ENCODE data around the gene TMEM60. TPM values are rescaled to one million over a fixed set of nuclear protein-coding genes. Genes with fewer than 3 reads are reported as not detected.

Gene TMEM60
- total RNA-seq, 4 donors from 2014 or later, result 7.8 to 17.4 (median 11.7) TPM

GRCh38 chr7:77831481-77831880 lies 33.2 kb upstream of the TMEM60 start:
- WGBS, 2 donors, result 93 to 97% methylated on average over 7 of the region's 7 CpGs
- DNase-seq (ENCODE audit: low spot score in 2 of 2), result no peak
- H3K4me1 ChIP-seq, result no peaks in the 10 kb centered on the region
- TF ChIP-seq EP300 (IDR thresholded peaks at IDR 0.05) (no peak), POLR2A (IDR thresholded peaks at IDR 0.05) (no peak), CTCF (IDR thresholded peaks at IDR 0.05) (no peak)
- H3K27ac ChIP-seq, result no peak overlapping the region
- peaks cover 0 to 3% (median 1%) of the 10 kb centered on the region in 4 donors for H3K9me3 ChIP-seq
- no peak overlapping the region for H3K4me3 ChIP-seq
- H3K27me3 ChIP-seq, result no peaks in the 10 kb centered on the region
- H3K36me3 ChIP-seq, result peaks cover 0 to 3% (median 0%) of the 10 kb centered on the region in 3 donors

- Histone ChIP-seq H3K4me1 (no peaks in the 10 kb centered on the region), H3K4me3 (no peak overlapping the region), H3K27ac (no peak overlapping the region), H3K9me3 (peaks cover 0 to 9% (median 1%) of the 10 kb centered on the region in 4 donors), H3K36me3 (peaks cover 0 to 3% (median 0%) of the 10 kb centered on the region in 3 donors), H3K27me3 (no peaks in the 10 kb centered on the region)
- TF ChIP-seq CTCF (IDR thresholded peaks at IDR 0.05) (no peak), EP300 (IDR thresholded peaks at IDR 0.05) (no peak), POLR2A (IDR thresholded peaks at IDR 0.05) (no peak)
- WGBS, 2 donors, result 86 to 89% methylated on average over 8 of the region's 8 CpGs
- DNase-seq (ENCODE audit: low spot score in 2 of 2), result no peak
Measured at GRCh38 chr7:77830649-77831355, 32.6 kb upstream of the TMEM60 start.

- Histone ChIP-seq H3K4me1 (no peaks in the 10 kb centered on the region), H3K27me3 (no peaks in the 10 kb centered on the region), H3K9me3 (peaks cover 0 to 16% (median 3%) of the 10 kb centered on the region in 4 donors), H3K36me3 (peaks cover 0 to 3% (median 0%) of the 10 kb centered on the region in 3 donors), H3K4me3 (no peak overlapping the region), H3K27ac (no peak overlapping the region)
- DNase-seq (ENCODE audit: low spot score in 2 of 2), result no peak
- no peak for TF ChIP-seq POLR2A (IDR thresholded peaks at IDR 0.05)
- no peak for TF ChIP-seq EP300 (IDR thresholded peaks at IDR 0.05)
- TF ChIP-seq CTCF (IDR thresholded peaks at IDR 0.05), result no peak
- WGBS, 2 donors, result 80 to 84% methylated on average over 2 of the region's 2 CpGs
Measured at GRCh38 chr7:77827999-77828398, 29.8 kb upstream of the TMEM60 start.

- DNase-seq (ENCODE audit: low spot score in 2 of 2), result no peak
- H3K27ac ChIP-seq, result no peak overlapping the region
- H3K4me1 ChIP-seq, result no peaks in the 10 kb centered on the region
- 87 to 88% methylated on average over 2 of the region's 2 CpGs for WGBS, 2 donors
- H3K4me3 ChIP-seq, result no peak overlapping the region
- peaks cover 0 to 29% (median 5%) of the 10 kb centered on the region in 4 donors for H3K9me3 ChIP-seq
- peaks cover 0 to 4% (median 0%) of the 10 kb centered on the region in 3 donors for H3K36me3 ChIP-seq
- H3K27me3 ChIP-seq, result no peaks in the 10 kb centered on the region
- TF ChIP-seq POLR2A (IDR thresholded peaks at IDR 0.05) (no peak), CTCF (IDR thresholded peaks at IDR 0.05) (no peak), EP300 (IDR thresholded peaks at IDR 0.05) (no peak)
Measured at GRCh38 chr7:77826300-77826699, 28.1 kb upstream of the TMEM60 start.

GRCh38 chr7:77825131-77825530 lies 26.9 kb upstream of the TMEM60 start:
- H3K27me3 ChIP-seq, result no peaks in the 10 kb centered on the region
- no peak overlapping the region for H3K27ac ChIP-seq
- H3K4me3 ChIP-seq, result no peak overlapping the region
- DNase-seq (ENCODE audit: low spot score in 2 of 2), result no peak
- peaks cover 0 to 16% (median 0%) of the 10 kb centered on the region in 3 donors for H3K36me3 ChIP-seq
- TF ChIP-seq POLR2A (IDR thresholded peaks at IDR 0.05) (no peak), CTCF (IDR thresholded peaks at IDR 0.05) (no peak)
- 88 to 96% methylated on average over 3 of the region's 3 CpGs for WGBS, 2 donors
- H3K4me1 ChIP-seq, result no peaks in the 10 kb centered on the region
- H3K9me3 ChIP-seq, result peaks cover 0 to 41% (median 14%) of the 10 kb centered on the region in 4 donors

Data from tibial nerve (tissue), 4 donors.